Measurements from ENCODE around the gene GNA12.

Gene GNA12

GRCh38 chr7:2804227-2804763 lies 39.8 kb downstream of the GNA12 start:
- H3K27ac ChIP-seq (ENCODE audit: poor library complexity, severe bottlenecking): peak overlapping the region; percentile 79
- TF ChIP-seq CTCF (IDR thresholded peaks at IDR 0.05; ENCODE audit: poor library complexity, severe bottlenecking): no peak
- no peaks in the 10 kb centered on the region for H3K9me3 ChIP-seq (ENCODE audit: severe bottlenecking)
- no peak overlapping the region for H3K4me3 ChIP-seq (ENCODE audit: severe bottlenecking)
- H3K4me1 ChIP-seq (ENCODE audit: insufficient read depth, poor library complexity, severe bottlenecking): peaks cover 37% of the 10 kb centered on the region
- H3K27me3 ChIP-seq (ENCODE audit: insufficient read depth, poor library complexity, severe bottlenecking): no peaks in the 10 kb centered on the region
- DNase-seq (ENCODE audit: low spot score) (no peak), ATAC-seq (ENCODE audit: low read depth) (no peak)
- H3K36me3 ChIP-seq (ENCODE audit: low read depth): no peaks in the 10 kb centered on the region

GRCh38 chr7:2803755-2804154 lies 40.4 kb downstream of the GNA12 start:
- H3K4me1 ChIP-seq (ENCODE audit: insufficient read depth, poor library complexity, severe bottlenecking): peaks cover 32% of the 10 kb centered on the region
- peak overlapping the region; percentile 79 for H3K27ac ChIP-seq (ENCODE audit: poor library complexity, severe bottlenecking)
- no peaks in the 10 kb centered on the region for H3K9me3 ChIP-seq (ENCODE audit: severe bottlenecking)
- DNase-seq (ENCODE audit: low spot score) (no peak), ATAC-seq (ENCODE audit: low read depth) (no peak)
- no peak for TF ChIP-seq CTCF (IDR thresholded peaks at IDR 0.05; ENCODE audit: poor library complexity, severe bottlenecking)
- H3K27me3 ChIP-seq (ENCODE audit: insufficient read depth, poor library complexity, severe bottlenecking): no peaks in the 10 kb centered on the region
- no peak overlapping the region for H3K4me3 ChIP-seq (ENCODE audit: severe bottlenecking)
- H3K36me3 ChIP-seq (ENCODE audit: low read depth): no peaks in the 10 kb centered on the region

- Histone ChIP-seq H3K9me3 (ENCODE audit: severe bottlenecking) (no peaks in the 10 kb centered on the region), H3K4me1 (ENCODE audit: insufficient read depth, poor library complexity, severe bottlenecking) (peaks cover 32% of the 10 kb centered on the region), H3K4me3 (ENCODE audit: severe bottlenecking) (no peak overlapping the region), H3K27ac (ENCODE audit: poor library complexity, severe bottlenecking) (peak overlapping the region; percentile 79), H3K36me3 (ENCODE audit: low read depth) (no peaks in the 10 kb centered on the region), H3K27me3 (ENCODE audit: insufficient read depth, poor library complexity, severe bottlenecking) (no peaks in the 10 kb centered on the region)
- DNase-seq (ENCODE audit: low spot score) (no peak), ATAC-seq (ENCODE audit: low read depth) (peak; percentile 26; the same call in 2 of the 3 replicates)
- TF ChIP-seq CTCF (IDR thresholded peaks at IDR 0.05; ENCODE audit: poor library complexity, severe bottlenecking): no peak
Measured at GRCh38 chr7:2803342-2803692, 40.8 kb downstream of the GNA12 start.

- no peaks in the 10 kb centered on the region for H3K9me3 ChIP-seq (ENCODE audit: severe bottlenecking)
- peak; percentile 77 for ATAC-seq (ENCODE audit: low read depth)
- H3K27ac ChIP-seq (ENCODE audit: poor library complexity, severe bottlenecking): peak overlapping the region; percentile 79
- DNase-seq (ENCODE audit: low spot score): no peak
- H3K4me3 ChIP-seq (ENCODE audit: severe bottlenecking): no peak overlapping the region
- H3K4me1 ChIP-seq (ENCODE audit: insufficient read depth, poor library complexity, severe bottlenecking): peaks cover 32% of the 10 kb centered on the region
- no peaks in the 10 kb centered on the region for H3K27me3 ChIP-seq (ENCODE audit: insufficient read depth, poor library complexity, severe bottlenecking)
- no peak for TF ChIP-seq CTCF (IDR thresholded peaks at IDR 0.05; ENCODE audit: poor library complexity, severe bottlenecking)
- no peaks in the 10 kb centered on the region for H3K36me3 ChIP-seq (ENCODE audit: low read depth)
Measured at GRCh38 chr7:2802504-2803341, 41.4 kb downstream of the GNA12 start.

- no peak for TF ChIP-seq CTCF (IDR thresholded peaks at IDR 0.05; ENCODE audit: poor library complexity, severe bottlenecking)
- no peak for DNase-seq (ENCODE audit: low spot score)
- Histone ChIP-seq H3K36me3 (ENCODE audit: low read depth) (no peaks in the 10 kb centered on the region), H3K27me3 (ENCODE audit: insufficient read depth, poor library complexity, severe bottlenecking) (no peaks in the 10 kb centered on the region), H3K27ac (ENCODE audit: poor library complexity, severe bottlenecking) (peak overlapping the region; percentile 79), H3K4me1 (ENCODE audit: insufficient read depth, poor library complexity, severe bottlenecking) (peaks cover 32% of the 10 kb centered on the region), H3K9me3 (ENCODE audit: severe bottlenecking) (no peaks in the 10 kb centered on the region), H3K4me3 (ENCODE audit: severe bottlenecking) (no peak overlapping the region)
- ATAC-seq (ENCODE audit: low read depth): peak; percentile 49; the same call in 1 of the 3 replicates
Measured at GRCh38 chr7:2802101-2802500, 42.0 kb downstream of the GNA12 start.

Measured in RWPE2 (cell line).